T-helper 1 cell treated with Interleukin-12 subunit alpha and Interleukin-12 subunit beta and Interleukin-4 antibody, amounts not matched to agents 30 μg/mL and 1 μg/mL, for 36 hours (primary cell): ENCODE data around the gene LIMA1.
"Not testable (repeated sequence)": the region's sequence is repeated elsewhere in the genome, so short reads cannot be mapped to it uniquely, and the experiment has no call there.

Experiments used
- H3K27ac Mint-ChIP-seq: one replicate; pipeline ENCODE4 v1.8.0; 2021; ENCODE audit warnings: mild to moderate bottlenecking, mixed read lengths
- H3K27me3 Mint-ChIP-seq: one replicate; pipeline ENCODE4 v1.8.0; 2021; ENCODE audit warnings: low read depth, mixed read lengths
- H3K36me3 Mint-ChIP-seq: one replicate; pipeline ENCODE4 v1.8.0; 2021; ENCODE audit warnings: low read depth, mixed read lengths
- H3K4me1 Mint-ChIP-seq: one replicate; pipeline ENCODE4 v1.8.0; 2021; ENCODE audit warnings: low read depth, mixed read lengths
- H3K4me3 Mint-ChIP-seq: one replicate; pipeline ENCODE4 v1.8.0; 2021; ENCODE audit warnings: mild to moderate bottlenecking, moderate library complexity, mixed read lengths
- H3K9me3 Mint-ChIP-seq: one replicate; pipeline ENCODE4 v1.8.0; 2021; ENCODE audit warnings: mixed read lengths

Gene LIMA1

DNA sequence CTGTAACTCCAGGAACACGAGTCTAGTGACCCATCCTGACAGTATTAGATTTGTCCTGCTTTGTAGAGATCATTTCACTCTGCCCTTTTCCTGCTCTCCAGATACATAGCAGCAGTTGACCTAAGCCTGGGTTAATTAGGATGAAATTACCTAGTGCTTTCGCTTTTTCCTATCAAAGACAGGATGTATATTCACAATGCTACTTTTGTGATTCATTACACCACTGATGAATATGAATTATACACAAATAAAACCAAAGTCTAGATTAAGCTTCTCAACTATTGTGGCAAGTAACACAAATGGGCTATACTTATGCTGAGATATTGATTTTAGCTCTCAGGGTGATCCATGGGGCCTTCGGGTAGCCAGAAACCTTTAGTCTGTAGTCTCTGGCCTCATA is 134.0 kb downstream of the LIMA1 start:
- Mint-ChIP-seq H3K4me1 (peaks cover 12% of the 10 kb centered on the region), H3K27me3 (no peaks in the 10 kb centered on the region), H3K9me3 (no peaks in the 10 kb centered on the region), H3K36me3 (peaks cover 2% of the 10 kb centered on the region), H3K4me3 (no peak overlapping the region), H3K27ac (no peak overlapping the region)

DNA sequence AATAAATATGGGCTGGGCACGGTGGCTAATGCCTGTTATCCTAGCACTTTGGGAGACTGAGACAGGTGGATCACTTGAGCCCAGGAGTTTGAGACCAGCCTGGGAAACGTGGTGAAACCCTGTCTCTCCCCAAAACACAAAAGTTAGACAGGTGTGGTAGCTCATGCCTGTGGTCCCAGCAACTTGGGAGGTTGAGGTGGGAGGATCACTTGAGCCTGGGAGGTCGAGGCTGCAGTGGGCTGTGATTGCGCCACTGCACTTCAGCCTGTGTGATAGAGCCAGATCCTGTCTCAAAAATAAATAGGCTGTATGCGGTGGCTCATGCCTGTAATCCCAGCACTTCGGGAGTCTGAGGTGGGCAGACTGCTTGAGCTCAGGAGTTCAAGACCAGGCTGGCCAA is 135.3 kb downstream of the LIMA1 start:
- not testable (repeated sequence) for H3K36me3 Mint-ChIP-seq, H3K9me3 Mint-ChIP-seq, H3K4me3 Mint-ChIP-seq, H3K27me3 Mint-ChIP-seq, H3K27ac Mint-ChIP-seq
- H3K4me1 Mint-ChIP-seq = peaks cover 12% of the 10 kb centered on the region

DNA sequence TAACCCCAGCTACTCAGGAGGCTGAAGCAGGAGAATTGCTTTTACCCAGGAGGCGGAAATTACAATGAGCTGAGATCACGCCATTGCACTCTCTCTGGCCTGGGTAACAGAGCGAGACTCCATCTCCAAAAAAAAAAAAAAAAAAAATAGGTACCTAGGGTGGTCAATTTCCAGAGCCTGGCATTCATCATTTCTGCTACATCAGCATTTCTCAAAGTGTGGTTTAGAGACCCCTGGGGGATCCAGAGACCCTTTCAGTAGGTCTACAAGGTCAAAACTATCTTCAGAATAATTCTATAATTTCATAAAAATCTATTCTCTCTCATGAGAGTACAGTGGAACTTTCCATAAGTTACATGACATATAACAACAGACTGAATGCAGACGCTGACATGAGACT is 136.0 kb downstream of the LIMA1 start:
- H3K27ac Mint-ChIP-seq = no peak overlapping the region
- H3K36me3 Mint-ChIP-seq = peaks cover 6% of the 10 kb centered on the region
- H3K9me3 Mint-ChIP-seq = no peaks in the 10 kb centered on the region
- H3K27me3 Mint-ChIP-seq = no peaks in the 10 kb centered on the region
- peaks cover 12% of the 10 kb centered on the region for H3K4me1 Mint-ChIP-seq
- no peak overlapping the region for H3K4me3 Mint-ChIP-seq

DNA sequence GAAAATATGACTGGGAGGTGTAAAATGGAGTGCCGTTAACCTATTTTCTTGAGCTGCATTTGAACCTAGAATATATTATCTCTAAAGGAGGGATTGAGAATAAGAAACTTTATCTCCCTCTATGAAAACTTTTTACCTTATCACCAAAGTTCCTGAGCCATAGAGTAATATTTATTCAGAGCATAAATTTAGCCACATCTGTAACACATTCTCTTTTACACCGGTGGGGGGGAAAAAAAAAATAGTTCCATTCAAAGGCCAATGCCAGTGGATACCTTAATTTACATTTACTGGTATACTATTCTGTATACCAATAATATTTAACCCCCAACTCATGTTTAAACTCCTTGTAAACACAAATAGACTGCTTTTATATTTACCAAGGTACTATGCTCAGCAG is 137.9 kb downstream of the LIMA1 start:
- Mint-ChIP-seq H3K4me1 (peaks cover 8% of the 10 kb centered on the region), H3K36me3 (peaks cover 11% of the 10 kb centered on the region), H3K9me3 (no peaks in the 10 kb centered on the region), H3K27me3 (no peaks in the 10 kb centered on the region), H3K27ac (no peak overlapping the region), H3K4me3 (no peak overlapping the region)

DNA sequence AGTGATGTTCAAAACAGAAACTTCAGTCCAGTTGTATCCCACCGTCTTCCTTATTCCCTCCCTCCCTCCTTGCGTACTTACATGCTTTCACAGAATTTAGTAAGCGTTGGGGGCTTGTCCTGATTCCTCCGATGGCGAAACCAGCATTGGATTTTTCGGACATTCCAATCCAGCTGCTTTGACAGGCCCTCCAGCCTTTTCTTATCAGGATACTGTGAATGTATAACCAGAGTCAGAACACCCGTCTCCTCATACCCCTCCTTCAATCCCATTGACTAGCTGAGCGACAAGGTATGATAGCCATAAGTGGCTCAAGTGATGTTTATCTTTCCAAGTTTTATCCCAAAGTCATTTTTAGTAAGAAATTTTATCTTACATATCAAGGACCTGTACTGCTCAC is 140.3 kb downstream of the LIMA1 start:
- Mint-ChIP-seq H3K4me3 (no peak overlapping the region), H3K27me3 (no peaks in the 10 kb centered on the region), H3K4me1 (peaks cover 3% of the 10 kb centered on the region), H3K27ac (no peak overlapping the region), H3K9me3 (no peaks in the 10 kb centered on the region), H3K36me3 (peaks cover 18% of the 10 kb centered on the region)

DNA sequence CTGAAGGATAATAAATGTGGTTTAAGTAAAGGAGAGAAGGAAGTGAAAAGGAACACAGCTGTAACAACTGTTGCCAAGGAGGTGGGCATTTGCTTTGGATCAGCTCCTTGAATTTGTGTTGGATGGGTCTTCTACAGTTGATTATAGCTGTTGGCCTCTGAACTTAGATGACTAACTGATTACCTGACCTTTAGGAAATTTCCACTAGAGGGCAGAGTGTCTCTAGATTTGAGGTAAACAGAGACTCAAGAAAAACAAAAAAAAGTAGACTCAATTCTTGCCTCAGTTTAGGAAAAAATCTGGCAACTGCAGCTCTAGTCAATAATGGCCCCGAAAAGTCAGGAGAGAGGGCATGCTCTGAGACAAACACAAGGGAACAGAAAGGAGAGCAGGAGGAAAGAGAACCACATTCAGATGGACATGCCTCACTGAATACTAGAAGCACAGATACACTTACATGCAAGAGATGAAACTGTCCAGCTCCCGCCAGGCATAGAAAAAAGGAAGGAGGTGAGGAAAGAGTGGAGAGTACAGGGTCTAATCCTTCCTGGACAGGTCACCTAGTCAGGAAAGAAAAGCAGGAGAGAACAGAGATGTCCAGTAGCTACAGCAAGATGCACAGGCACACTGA is 150.7 kb downstream of the LIMA1 start:
- Mint-ChIP-seq H3K4me3 (no peak overlapping the region), H3K4me1 (peaks cover 4% of the 10 kb centered on the region), H3K36me3 (peaks cover 37% of the 10 kb centered on the region), H3K9me3 (no peaks in the 10 kb centered on the region), H3K27me3 (no peaks in the 10 kb centered on the region), H3K27ac (peak overlapping the region; percentile 60)

DNA sequence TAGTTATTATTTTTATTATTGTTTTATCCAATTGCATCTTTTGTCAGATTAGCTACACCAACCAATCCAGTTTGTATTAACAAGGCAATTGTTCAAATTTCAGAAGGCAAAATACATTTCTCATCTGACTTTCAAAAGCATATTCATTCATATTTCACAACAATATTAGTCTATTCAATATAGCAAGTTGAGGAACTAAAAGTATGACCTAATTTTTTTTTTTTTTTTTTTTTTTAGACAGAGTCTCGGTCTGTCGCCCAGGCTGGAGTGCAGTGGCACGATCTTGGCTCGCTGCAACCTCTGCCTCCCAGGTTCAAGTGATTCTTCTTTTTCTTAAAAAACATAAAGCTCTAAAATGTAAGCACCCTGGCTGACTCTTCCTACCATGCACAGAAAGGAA is 154.0 kb downstream of the LIMA1 start:
- Mint-ChIP-seq H3K27ac (no peak overlapping the region), H3K36me3 (peaks cover 25% of the 10 kb centered on the region), H3K27me3 (no peaks in the 10 kb centered on the region), H3K9me3 (no peaks in the 10 kb centered on the region), H3K4me1 (peaks cover 11% of the 10 kb centered on the region), H3K4me3 (no peak overlapping the region)

DNA sequence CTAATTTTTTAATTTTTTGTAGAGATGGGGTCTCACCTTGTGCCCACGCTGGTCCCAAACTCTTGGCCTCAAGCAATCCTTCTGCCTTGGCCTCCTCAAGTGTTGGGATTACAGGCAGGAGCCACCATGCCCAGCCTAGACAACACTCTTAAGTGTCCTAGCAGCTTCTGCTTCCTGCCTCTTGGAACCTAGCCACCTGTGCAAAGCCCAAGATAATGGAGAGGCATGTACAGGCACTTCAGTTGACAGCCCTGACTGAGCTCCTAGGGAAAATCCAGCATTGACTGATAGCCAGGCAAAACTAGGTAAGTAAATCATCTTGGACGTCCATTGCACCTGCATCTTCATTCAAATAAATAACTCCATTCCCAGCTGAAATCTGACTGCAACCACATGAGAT is 155.8 kb downstream of the LIMA1 start:
- Mint-ChIP-seq H3K4me3 (no peak overlapping the region), H3K36me3 (peaks cover 25% of the 10 kb centered on the region), H3K4me1 (peaks cover 8% of the 10 kb centered on the region), H3K27ac (no peak overlapping the region), H3K27me3 (no peaks in the 10 kb centered on the region), H3K9me3 (no peaks in the 10 kb centered on the region)
